ENCODE data around the gene BAG3. TPM values are rescaled to one million over a fixed set of nuclear protein-coding genes. Genes with fewer than 3 reads are reported as not detected.

The BAG3 gene
- total and polyA plus RNA-seq, 9 of the 15 experiments (the other 6 are each of a cell fraction or from before 2014, with no cell fraction given) = 2.6 to 27.4 (median 7.2) TPM

DNA sequence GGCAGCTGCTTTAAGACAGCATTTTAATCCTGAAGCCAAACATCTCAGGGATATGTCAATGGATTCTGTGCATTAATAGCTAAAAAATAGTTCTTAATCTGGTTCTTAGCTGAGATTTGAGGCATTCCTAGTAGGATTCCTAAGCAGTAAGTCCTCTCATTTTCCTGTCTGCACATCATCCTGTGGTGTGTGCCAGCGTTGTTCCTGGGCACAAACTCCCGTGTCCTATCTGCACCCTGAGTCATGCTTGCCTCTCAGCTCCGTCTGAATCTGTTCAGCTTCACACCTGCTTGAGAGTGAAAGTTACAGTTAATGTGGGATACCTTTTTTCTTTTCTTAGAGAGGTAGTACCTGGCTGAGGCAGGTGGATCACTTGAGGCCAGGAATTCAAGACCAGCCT lies 19.5 kb downstream of the BAG3 start:
- H3K27me3 ChIP-seq (ENCODE audit: control insufficient read depth in 2 of 2, insufficient read depth in 2 of 2, low read length in 2 of 2) = no peaks in the 10 kb centered on the region
- intact Hi-C loops (cut with micrococcal nuclease) (no loop called here), in situ Hi-C loops (cut with MboI) (no loop called here)
- H3K27ac ChIP-seq (ENCODE audit: extremely low read depth, low read depth, low read length) = no peak overlapping the region
- ATAC-seq (no peak), DNase-seq (ENCODE audit: extremely low read depth in 1 of 4, low spot score in 3 of 4) (no peak), FAIRE-seq (no peak)
- TF ChIP-seq TRIM24 (IDR thresholded peaks at IDR 0.05) (no peak), EZH2 (IDR thresholded peaks at IDR 0.05; ENCODE audit: borderline replicate concordance, low read depth, low read length) (no peak), HMGN3 (IDR thresholded peaks at IDR 0.05; ENCODE audit: borderline replicate concordance, extremely low read depth, insufficient read length, low read depth, low read length) (no peak), ZKSCAN8 (CRISPR knock-in tag; IDR thresholded peaks at IDR 0.05) (no peak)
- TF ChIP-seq, protein P1, sequence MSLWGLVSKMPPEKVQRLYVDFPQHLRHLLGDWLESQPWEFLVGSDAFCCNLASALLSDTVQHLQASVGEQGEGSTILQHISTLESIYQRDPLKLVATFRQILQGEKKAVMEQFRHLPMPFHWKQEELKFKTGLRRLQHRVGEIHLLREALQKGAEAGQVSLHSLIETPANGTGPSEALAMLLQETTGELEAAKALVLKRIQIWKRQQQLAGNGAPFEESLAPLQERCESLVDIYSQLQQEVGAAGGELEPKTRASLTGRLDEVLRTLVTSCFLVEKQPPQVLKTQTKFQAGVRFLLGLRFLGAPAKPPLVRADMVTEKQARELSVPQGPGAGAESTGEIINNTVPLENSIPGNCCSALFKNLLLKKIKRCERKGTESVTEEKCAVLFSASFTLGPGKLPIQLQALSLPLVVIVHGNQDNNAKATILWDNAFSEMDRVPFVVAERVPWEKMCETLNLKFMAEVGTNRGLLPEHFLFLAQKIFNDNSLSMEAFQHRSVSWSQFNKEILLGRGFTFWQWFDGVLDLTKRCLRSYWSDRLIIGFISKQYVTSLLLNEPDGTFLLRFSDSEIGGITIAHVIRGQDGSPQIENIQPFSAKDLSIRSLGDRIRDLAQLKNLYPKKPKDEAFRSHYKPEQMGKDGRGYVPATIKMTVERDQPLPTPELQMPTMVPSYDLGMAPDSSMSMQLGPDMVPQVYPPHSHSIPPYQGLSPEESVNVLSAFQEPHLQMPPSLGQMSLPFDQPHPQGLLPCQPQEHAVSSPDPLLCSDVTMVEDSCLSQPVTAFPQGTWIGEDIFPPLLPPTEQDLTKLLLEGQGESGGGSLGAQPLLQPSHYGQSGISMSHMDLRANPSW (CRISPR knock-in tag; IDR thresholded peaks at IDR 0.05) = no peak
- no peak overlapping the region for H3K4me2 ChIP-seq (ENCODE audit: insufficient read depth, low read length)
- peaks cover 13 to 14% of the 10 kb centered on the region in 2 experiments; a peak in 4 of 5 replicates for H3K4me1 ChIP-seq (replicated peaks in 1 of 2; ENCODE audit: control insufficient read depth in 2 of 2, insufficient read depth in 2 of 2, low read length in 2 of 2)
- H4K20me1 ChIP-seq (replicated peaks; ENCODE audit: control insufficient read depth, insufficient read depth, low read length) = peaks cover 26% of the 10 kb centered on the region
- no peak overlapping the region for H2AFZ ChIP-seq (ENCODE audit: low read depth, low read length)
- H3K9me1 ChIP-seq (ENCODE audit: control insufficient read depth, insufficient read depth, low read length) = peaks cover 8% of the 10 kb centered on the region
- H3K4me3 ChIP-seq = no peak overlapping the region
- ChIA-PET CTCF (ENCODE audit: low intra/inter-chr PET ratio) (no interaction called here), POLR2A (interaction anchor here (0.8 kb wide), 1 partner anchor 55 kb away, joined by 3 read pairs; the partner anchor contains the start of gene INPP5F)
- no peak overlapping the region for H3K9ac ChIP-seq (ENCODE audit: insufficient read depth in 1 of 2, low read depth in 2 of 2, low read length in 2 of 2)
- no TSS peak for BruUV-seq (replicated peaks)
- no peaks in the 10 kb centered on the region for H3K9me3 ChIP-seq (replicated peaks; ENCODE audit: control insufficient read depth, insufficient read depth, low read depth, low read length)
- H3K79me2 ChIP-seq (ENCODE audit: control insufficient read depth, insufficient read depth, low read length) = peaks cover 35% of the 10 kb centered on the region
- 100% methylated on average over 3 of the region's 3 CpGs for WGBS (ENCODE audit: insufficient coverage, low coverage, missing lambda C conversion rate)
- H3K36me3 ChIP-seq (ENCODE audit: control insufficient read depth, insufficient read depth, low read length) = peaks cover 69% of the 10 kb centered on the region; the same call in 2 of the 3 replicates
